ENCODE results near the gene MRPL49.
"Not testable (repeated sequence)": the region's sequence is repeated elsewhere in the genome, so short reads cannot be mapped to it uniquely, and the experiment has no call there.

- TF ChIP-seq CTCF, POLR2A, EP300 (IDR thresholded peaks at IDR 0.05): not testable (repeated sequence)
These were observed 3.0 kb upstream of the MRPL49 start for GRCh38 chr11:65118891-65119669.

All from upper lobe of left lung (tissue), 4 donors.